Activated CD4-positive, CD25-positive, alpha-beta regulatory T cell treated with anti-CD3 and anti-CD28 coated beads, Interleukin-2, amount 50 U/mL, for 24 hours (primary cell): ENCODE data around the gene ITGAL.
"Not testable (repeated sequence)": the region's sequence is repeated elsewhere in the genome, so short reads cannot be mapped to it uniquely, and the experiment has no call there.

Experiments
- ATAC-seq, 2 donors: fragments of 150-1000 bp; cut with Tn5 transposase; one replicate each; pipeline ENCODE4 v1.10.0; 2021; ENCODE audit warnings: mild to moderate bottlenecking in 1 of 2, moderate library complexity in 1 of 2

ITGAL gene

GRCh38 chr16:30526823-30527634, 54.5 kb downstream of the ITGAL start:
- ATAC-seq = peak; percentile 90 to 92

GRCh38 chr16:30527635-30528178, 55.2 kb downstream of the ITGAL start:
- no peak for ATAC-seq

- no peak for ATAC-seq
Observed at GRCh38 chr16:30528799-30529457, 56.4 kb downstream of the ITGAL start.

GRCh38 chr16:30530163-30531037, 57.9 kb downstream of the ITGAL start:
- no peak for ATAC-seq

GRCh38 chr16:30532285-30533145, 60.0 kb downstream of the ITGAL start:
- no peak for ATAC-seq

- no peak for ATAC-seq
Observed at GRCh38 chr16:30533146-30533522, 60.6 kb downstream of the ITGAL start.

- peak in 1 of 2 donors; percentile 0 for ATAC-seq
Observed at GRCh38 chr16:30533748-30534367, 61.3 kb downstream of the ITGAL start.

GRCh38 chr16:30534368-30535105, 62.0 kb downstream of the ITGAL start, which contains the start of gene ZNF747:
ZNF747 (minus strand) TSS chr16:30534858; CDS start chr16:30534679, 179 bp downstream.
- ATAC-seq = peak; percentile 80 to 81

DNA sequence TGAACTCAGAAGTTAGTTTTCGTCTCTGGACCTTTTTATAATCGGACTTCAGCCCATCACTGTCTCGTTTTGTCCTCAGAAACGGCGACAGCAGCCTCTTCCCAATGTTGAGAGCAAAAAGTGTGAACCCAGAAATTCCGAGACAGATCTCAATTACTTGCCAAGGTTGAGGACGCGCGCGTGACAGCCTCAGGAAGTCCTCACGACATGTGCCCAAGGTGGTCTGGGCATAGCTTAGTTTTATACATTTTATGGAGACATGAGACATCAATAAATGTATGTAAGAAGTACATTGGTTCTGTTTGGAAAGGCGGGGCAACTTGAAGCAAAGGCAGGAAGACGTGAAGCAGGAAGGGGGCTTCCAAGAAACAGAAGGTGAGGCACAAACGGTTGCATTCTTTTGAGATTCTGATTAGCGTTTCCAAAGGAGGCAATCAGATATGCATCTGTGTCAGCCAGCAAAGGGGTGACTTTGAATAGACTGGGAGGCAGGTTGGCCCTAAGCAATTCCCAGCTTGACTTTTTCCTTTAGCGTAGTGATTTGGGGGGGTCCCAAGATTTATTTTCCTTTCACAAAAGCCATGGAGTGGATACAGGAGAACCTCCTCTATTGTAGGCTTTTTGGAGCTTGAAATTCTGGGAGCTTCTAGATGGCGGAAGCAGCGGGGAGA, 62.7 kb downstream of the ITGAL start:
- ATAC-seq = peak; percentile 22 to 35

DNA sequence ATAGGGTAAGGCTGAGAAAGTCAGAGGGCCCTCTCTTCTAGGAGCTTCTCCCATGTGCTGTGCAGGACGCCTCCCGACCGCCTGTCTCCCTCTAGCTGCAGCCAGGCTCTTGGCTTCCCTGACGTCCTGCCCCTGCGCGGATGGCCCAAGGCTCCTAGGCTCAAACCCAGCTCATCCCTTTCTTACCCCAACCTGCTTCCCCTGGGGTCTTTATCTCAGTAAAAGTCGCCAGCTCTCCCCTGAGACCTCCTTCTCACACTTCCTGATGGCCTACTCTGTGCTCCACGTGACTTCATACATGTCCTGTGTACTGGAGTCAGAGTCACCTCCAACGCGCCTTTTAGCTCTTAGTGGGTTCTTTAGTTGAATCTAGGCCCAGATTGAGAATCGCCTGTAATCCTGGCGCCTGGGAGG, 63.2 kb downstream of the ITGAL start:
- ATAC-seq = peak; percentile 67 to 72

DNA sequence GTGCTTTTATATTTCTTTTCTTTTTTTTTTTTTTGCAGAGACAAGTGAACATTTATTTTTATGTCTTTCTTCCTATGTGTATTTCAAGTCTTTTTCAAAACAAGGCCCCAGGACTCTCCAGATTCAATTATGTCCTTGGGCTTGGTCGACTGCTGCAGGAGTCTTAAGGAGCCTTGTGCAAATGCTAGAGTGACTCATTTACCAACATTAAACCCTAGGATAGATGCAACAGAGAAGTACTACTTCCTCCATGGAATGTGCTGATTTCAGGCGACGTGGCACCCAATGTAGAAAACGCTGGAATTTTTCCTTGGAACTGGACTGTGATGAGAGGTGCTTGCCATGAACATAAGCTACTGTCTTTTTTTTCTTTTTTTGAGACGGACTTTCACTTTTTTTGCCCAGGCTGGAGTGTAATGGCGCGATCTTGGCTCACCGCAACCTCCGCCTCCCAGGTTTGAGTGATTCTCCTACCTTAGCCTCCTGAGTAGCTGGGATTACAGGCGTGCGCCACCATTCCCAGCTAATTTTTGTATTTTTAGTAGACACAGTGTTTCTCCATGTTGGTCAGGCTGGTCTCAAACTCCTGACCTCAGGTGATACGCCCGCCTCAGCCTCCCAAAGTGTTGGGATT, 64.0 kb downstream of the ITGAL start:
- not testable (repeated sequence) for ATAC-seq

DNA sequence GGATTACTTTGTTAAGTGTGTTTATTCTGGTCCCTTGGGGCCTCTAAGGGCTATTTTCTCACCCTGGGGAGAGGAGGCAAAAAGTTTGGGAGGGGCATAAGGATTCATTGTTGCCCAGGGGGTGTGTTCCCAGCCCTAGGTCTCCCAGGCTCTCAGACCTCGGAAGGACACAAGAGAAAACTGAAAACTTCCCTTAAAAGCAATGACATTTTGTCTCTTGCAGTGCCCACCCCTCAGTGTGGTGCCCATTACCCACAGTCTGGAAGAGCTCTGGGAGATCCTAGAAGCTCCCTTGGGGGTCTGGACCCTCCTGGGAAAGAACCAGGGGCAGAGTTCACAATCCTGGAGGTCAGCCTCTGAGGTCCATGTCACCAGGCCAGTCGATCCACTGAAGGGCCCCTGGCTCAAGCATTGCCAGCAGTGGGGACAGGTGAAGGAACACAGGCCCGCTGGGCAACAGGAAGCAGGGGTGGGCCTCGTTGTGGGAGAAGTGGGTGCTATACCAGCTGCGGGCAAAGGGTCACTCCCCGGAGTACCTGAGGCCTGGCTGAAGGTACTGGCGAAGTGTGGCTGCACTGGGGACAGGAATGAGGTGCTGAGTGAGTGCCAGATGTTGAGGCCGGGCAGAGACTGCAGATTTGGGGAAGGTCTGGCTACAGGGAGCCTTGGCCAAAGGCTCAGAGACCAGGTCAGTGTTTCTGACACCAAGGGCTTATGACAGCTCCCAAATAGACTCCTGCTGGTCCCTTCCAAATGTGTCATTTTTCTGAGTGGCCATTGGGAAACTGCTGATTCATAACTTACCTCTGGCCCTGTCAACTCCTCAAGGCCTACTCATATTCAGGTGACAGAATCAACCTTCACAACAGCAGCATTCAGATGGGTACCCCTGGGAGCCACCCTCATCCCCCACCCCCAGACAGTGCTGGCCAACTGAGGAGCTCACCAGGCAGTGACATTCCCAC, 66.7 kb downstream of the ITGAL start:
- ATAC-seq = no peak

DNA sequence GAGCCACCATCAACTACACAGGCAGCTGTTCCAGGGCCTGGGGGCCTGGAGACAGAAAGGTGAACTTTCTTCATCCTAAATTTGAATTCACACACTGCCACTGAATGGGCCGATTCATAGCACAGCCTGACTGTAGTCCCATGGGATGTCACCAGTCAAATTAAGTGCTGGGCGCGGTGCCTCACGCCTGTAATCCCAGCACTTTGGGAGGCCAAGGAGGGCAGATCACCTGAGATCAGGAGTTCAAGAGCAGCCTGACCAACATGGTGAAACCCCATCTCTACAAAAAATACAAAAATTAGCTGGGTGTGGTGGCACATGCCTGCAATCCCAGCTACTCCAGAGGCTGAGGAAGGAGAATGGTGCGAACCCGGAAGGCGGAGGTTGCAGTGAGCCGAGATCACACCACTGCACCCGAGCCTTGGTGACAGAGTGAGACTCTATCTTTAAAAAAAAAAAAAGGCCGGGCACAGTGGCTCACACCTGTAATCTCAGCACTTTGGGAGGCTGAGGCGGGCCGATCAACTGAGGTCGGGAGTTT, 67.5 kb downstream of the ITGAL start:
- ATAC-seq = not testable (repeated sequence)

GRCh38 chr16:30540916-30541464, 68.4 kb downstream of the ITGAL start:
- ATAC-seq = not testable (repeated sequence)

DNA sequence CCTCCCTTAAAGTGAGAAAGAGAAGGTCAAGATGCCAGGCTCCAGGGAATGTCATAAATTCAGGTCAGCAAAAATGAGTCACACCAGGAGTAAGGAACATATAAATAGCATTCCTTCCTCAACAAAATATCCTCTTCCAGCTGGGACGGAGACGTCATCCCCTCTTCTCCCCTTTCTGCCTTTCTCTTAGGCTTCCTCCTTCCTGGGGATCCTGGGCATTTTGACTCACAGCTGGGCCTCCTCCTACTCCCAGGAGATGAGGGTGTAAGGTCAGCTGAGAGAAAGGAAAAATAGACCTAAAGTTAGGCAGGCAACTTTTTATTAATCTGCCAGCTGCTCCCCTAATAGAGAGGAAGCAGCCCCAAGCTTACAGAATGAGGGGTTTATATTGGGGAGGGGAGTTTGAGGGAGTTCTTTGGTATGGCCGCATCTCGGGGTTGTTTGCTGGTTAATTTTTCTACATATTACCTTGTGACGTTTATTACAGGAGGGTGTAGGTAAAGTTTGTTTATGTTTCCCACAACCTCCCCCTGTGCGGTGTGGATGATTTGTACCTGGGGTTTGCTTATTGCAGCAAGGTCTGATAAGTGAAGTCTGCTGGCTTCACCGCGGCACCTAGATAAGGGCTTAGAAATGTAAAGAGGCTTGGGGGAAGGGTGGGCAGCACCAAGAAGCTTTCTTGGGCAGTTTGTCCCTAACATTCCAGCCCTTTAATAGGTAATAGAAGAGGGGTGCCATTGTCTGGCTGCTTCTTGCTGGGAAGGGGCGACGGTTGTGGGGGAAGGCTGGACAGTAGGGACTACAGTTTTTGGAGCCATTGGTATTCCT, 69.2 kb downstream of the ITGAL start:
- no peak for ATAC-seq

GRCh38 chr16:30543067-30543466, 70.5 kb downstream of the ITGAL start:
- ATAC-seq = no peak

DNA sequence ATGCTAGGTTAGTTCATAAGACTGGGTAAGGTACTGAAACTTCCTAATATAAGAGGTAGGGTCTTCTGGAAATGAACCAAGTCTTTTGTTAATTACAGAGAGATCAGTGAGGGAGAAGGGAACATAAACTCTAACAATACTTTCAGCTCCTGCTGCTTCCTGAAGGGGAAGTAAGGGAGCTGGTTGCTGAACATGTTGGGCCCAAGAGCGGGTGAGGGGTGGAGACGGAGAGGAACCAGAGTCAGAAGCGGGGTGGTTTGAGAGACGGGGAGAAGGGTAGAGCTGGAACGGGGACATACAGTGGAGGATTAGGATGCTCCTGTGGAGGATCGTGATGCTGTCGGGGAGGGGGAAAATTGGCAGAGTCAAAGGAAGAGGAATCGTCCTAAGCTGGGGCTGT, 73.6 kb downstream of the ITGAL start:
- ATAC-seq = no peak
